Activated CD4-positive, alpha-beta T cell treated with anti-CD3 and anti-CD28 coated beads, Interleukin-2, Interleukin-6, amounts not matched to agents 100 ng/mL and 50 ng/mL, durations not matched to agents 16 hours and 8 hours (primary cell): ENCODE measurements around the gene DCDC2B.
"Not testable (repeated sequence)": the region's sequence is repeated elsewhere in the genome, so short reads cannot be mapped to it uniquely, and the experiment has no call there.

ENCODE experiments used
- DNase-seq: peaks from one replicate; pipeline ENCODE4 v3.0.0-alpha.2; 2020

Gene DCDC2B

GRCh38 chr1:32208891-32209328 is at the start of gene DCDC2B:
Gene DCDC2B (plus strand): TSS chr1:32209089. CDS start chr1:32209094, 5 bp downstream.
- DNase-seq, result no peak

GRCh38 chr1:32159189-32159588 is 49.7 kb upstream of the DCDC2B start:
- peak; percentile 12 for DNase-seq

GRCh38 chr1:32163405-32163804 is 45.5 kb upstream of the DCDC2B start:
- no peak for DNase-seq

- DNase-seq, result not testable (repeated sequence)
Measured at GRCh38 chr1:32165633-32166032, 43.3 kb upstream of the DCDC2B start.

- DNase-seq, result no peak
Measured at GRCh38 chr1:32170991-32171390, 37.9 kb upstream of the DCDC2B start.

GRCh38 chr1:32172621-32173245 is 36.2 kb upstream of the DCDC2B start:
- DNase-seq, result no peak

GRCh38 chr1:32178380-32179192 is 30.3 kb upstream of the DCDC2B start:
- DNase-seq, result no peak

GRCh38 chr1:32179193-32179442 is 29.8 kb upstream of the DCDC2B start:
- no peak for DNase-seq

GRCh38 chr1:32179443-32180185 is 29.3 kb upstream of the DCDC2B start, which contains the start of gene TXLNA:
Gene TXLNA (plus strand): TSS chr1:32179675. CDS start chr1:32180346, 671 bp downstream.
- DNase-seq, result peak; percentile 96

- DNase-seq, result peak; percentile 71
Measured at GRCh38 chr1:32180186-32181060, 28.5 kb upstream of the DCDC2B start.

- DNase-seq, result no peak
Measured at GRCh38 chr1:32181065-32181464, 27.8 kb upstream of the DCDC2B start.

- no peak for DNase-seq
Measured at GRCh38 chr1:32181563-32181962, 27.3 kb upstream of the DCDC2B start.

- no peak for DNase-seq
Measured at GRCh38 chr1:32182060-32182459, 26.8 kb upstream of the DCDC2B start.

- DNase-seq, result no peak
Measured at GRCh38 chr1:32184650-32185049, 24.2 kb upstream of the DCDC2B start.

- DNase-seq, result no peak
Measured at GRCh38 chr1:32186077-32186476, 22.8 kb upstream of the DCDC2B start.

GRCh38 chr1:32186491-32186890 is 22.4 kb upstream of the DCDC2B start:
- DNase-seq, result no peak

- no peak for DNase-seq
Measured at GRCh38 chr1:32187850-32188249, 21.0 kb upstream of the DCDC2B start.

- no peak for DNase-seq
Measured at GRCh38 chr1:32192220-32192948, 16.5 kb upstream of the DCDC2B start.

- no peak for DNase-seq
Measured at GRCh38 chr1:32194984-32195383, 13.9 kb upstream of the DCDC2B start.

GRCh38 chr1:32195531-32195930 is 13.4 kb upstream of the DCDC2B start:
- DNase-seq, result no peak

GRCh38 chr1:32195972-32196823 is 12.7 kb upstream of the DCDC2B start:
- peak; percentile 58 for DNase-seq
